ENCODE results near the gene PLA2G15. TPM values are rescaled to one million over a fixed set of nuclear protein-coding genes. Genes with fewer than 3 reads are reported as not detected.

PLA2G15 gene
- total and polyA plus RNA-seq, 2 of the 13 experiments (the other 11 are each of a cell fraction or from before 2014, with no cell fraction given), result 14.4 to 23.7 TPM

DNA sequence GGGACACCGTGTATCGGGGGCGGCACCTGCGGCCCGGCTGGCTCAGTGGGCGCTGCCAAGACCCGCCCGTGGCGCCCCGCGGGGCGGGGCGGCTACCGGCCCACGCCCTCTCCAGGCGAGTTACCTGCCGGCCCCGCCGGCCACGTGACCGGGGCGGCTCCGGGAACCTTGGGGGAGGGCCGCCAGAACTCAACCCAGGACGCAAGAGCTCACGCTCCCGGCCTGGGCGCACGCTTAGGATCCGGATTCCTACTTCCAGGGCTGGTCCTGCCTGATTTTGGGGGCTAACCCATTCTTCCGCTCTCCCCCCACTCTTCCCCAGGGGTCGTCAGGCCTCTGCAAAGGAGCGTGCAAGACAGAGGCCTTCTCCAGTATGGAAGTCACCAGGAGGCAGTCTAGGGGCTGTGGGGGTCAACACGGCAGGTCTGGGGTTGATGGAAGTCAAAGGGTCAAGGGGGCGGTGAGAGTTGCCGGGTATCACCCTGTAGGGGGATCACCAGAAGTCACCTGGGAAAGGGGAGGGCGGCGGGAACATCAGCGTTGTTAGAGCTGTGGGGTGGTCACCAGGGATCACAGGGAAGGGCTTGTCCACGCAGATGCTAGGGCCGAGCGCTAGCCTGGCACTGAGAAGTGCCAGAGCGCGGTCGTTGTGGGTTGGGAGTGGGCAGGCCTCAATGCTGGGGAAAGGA is 8.9 kb upstream of the PLA2G15 start (continued):
- TF ChIP-seq SP140L (CRISPR knock-in tag; IDR thresholded peaks at IDR 0.05; ENCODE audit: borderline replicate concordance) (no peak), PHF21A (CRISPR knock-in tag; IDR thresholded peaks at IDR 0.05) (peak; percentile 92), ZNF549 (CRISPR knock-in tag; IDR thresholded peaks at IDR 0.05) (no peak), SMC3 (IDR thresholded peaks at IDR 0.05; ENCODE audit: low read length) (no peak), DPF2 (CRISPR knock-in tag; IDR thresholded peaks at IDR 0.05; ENCODE audit: borderline replicate concordance, low read depth) (no peak), SCMH1 (CRISPR knock-in tag; IDR thresholded peaks at IDR 0.05; ENCODE audit: borderline replicate concordance) (no peak), FOXJ3 (CRISPR knock-in tag; IDR thresholded peaks at IDR 0.05; ENCODE audit: borderline replicate concordance) (no peak), ZBTB42 (CRISPR knock-in tag; IDR thresholded peaks at IDR 0.05) (no peak; the same call in 1 of the 2 replicates), ETV5 (CRISPR knock-in tag; IDR thresholded peaks at IDR 0.05; ENCODE audit: borderline replicate concordance) (no peak; the same call in none of the 2 replicates), ZNF782 (CRISPR knock-in tag; IDR thresholded peaks at IDR 0.05; ENCODE audit: borderline replicate concordance) (0 out of 2 replicates have a peak, but pooled peaks have one; percentile 67), ISL2 (CRISPR knock-in tag; IDR thresholded peaks at IDR 0.05) (no peak; the same call in 1 of the 2 replicates), ZNF557 (CRISPR knock-in tag; IDR thresholded peaks at IDR 0.05) (0 out of 2 replicates have a peak, but pooled peaks have one; percentile 26), ARHGAP35 (CRISPR knock-in tag; IDR thresholded peaks at IDR 0.05; ENCODE audit: borderline replicate concordance) (no peak), PHF5A (CRISPR knock-in tag; IDR thresholded peaks at IDR 0.05; ENCODE audit: low read depth, unreplicated experiment) (no peak), ZFY (CRISPR knock-in tag; IDR thresholded peaks at IDR 0.05) (peak; percentile 57; the same call in 1 of the 2 replicates)
- TF ChIP-seq, protein P1, sequence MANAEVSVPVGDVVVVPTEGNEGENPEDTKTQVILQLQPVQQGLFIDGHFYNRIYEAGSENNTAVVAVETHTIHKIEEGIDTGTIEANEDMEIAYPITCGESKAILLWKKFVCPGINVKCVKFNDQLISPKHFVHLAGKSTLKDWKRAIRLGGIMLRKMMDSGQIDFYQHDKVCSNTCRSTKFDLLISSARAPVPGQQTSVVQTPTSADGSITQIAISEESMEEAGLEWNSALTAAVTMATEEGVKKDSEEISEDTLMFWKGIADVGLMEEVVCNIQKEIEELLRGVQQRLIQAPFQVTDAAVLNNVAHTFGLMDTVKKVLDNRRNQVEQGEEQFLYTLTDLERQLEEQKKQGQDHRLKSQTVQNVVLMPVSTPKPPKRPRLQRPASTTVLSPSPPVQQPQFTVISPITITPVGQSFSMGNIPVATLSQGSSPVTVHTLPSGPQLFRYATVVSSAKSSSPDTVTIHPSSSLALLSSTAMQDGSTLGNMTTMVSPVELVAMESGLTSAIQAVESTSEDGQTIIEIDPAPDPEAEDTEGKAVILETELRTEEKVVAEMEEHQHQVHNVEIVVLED (CRISPR knock-in tag; IDR thresholded peaks at IDR 0.05; ENCODE audit: borderline replicate concordance), result peak; percentile 12; the same call in 1 of the 2 replicates
- TF ChIP-seq, protein P2, sequence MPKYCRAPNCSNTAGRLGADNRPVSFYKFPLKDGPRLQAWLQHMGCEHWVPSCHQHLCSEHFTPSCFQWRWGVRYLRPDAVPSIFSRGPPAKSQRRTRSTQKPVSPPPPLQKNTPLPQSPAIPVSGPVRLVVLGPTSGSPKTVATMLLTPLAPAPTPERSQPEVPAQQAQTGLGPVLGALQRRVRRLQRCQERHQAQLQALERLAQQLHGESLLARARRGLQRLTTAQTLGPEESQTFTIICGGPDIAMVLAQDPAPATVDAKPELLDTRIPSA (CRISPR knock-in tag; IDR thresholded peaks at IDR 0.05; ENCODE audit: borderline replicate concordance), result 0 out of 2 replicates have a peak, but pooled peaks have one; percentile 62
- TF ChIP-seq, protein P3, sequence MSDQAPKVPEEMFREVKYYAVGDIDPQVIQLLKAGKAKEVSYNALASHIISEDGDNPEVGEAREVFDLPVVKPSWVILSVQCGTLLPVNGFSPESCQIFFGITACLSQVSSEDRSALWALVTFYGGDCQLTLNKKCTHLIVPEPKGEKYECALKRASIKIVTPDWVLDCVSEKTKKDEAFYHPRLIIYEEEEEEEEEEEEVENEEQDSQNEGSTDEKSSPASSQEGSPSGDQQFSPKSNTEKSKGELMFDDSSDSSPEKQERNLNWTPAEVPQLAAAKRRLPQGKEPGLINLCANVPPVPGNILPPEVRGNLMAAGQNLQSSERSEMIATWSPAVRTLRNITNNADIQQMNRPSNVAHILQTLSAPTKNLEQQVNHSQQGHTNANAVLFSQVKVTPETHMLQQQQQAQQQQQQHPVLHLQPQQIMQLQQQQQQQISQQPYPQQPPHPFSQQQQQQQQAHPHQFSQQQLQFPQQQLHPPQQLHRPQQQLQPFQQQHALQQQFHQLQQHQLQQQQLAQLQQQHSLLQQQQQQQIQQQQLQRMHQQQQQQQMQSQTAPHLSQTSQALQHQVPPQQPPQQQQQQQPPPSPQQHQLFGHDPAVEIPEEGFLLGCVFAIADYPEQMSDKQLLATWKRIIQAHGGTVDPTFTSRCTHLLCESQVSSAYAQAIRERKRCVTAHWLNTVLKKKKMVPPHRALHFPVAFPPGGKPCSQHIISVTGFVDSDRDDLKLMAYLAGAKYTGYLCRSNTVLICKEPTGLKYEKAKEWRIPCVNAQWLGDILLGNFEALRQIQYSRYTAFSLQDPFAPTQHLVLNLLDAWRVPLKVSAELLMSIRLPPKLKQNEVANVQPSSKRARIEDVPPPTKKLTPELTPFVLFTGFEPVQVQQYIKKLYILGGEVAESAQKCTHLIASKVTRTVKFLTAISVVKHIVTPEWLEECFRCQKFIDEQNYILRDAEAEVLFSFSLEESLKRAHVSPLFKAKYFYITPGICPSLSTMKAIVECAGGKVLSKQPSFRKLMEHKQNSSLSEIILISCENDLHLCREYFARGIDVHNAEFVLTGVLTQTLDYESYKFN (CRISPR knock-in tag; conservative IDR thresholded peaks at IDR 0.05), result peak; percentile 43; the same call in 1 of the 2 replicates
- TF ChIP-seq, protein P4, sequence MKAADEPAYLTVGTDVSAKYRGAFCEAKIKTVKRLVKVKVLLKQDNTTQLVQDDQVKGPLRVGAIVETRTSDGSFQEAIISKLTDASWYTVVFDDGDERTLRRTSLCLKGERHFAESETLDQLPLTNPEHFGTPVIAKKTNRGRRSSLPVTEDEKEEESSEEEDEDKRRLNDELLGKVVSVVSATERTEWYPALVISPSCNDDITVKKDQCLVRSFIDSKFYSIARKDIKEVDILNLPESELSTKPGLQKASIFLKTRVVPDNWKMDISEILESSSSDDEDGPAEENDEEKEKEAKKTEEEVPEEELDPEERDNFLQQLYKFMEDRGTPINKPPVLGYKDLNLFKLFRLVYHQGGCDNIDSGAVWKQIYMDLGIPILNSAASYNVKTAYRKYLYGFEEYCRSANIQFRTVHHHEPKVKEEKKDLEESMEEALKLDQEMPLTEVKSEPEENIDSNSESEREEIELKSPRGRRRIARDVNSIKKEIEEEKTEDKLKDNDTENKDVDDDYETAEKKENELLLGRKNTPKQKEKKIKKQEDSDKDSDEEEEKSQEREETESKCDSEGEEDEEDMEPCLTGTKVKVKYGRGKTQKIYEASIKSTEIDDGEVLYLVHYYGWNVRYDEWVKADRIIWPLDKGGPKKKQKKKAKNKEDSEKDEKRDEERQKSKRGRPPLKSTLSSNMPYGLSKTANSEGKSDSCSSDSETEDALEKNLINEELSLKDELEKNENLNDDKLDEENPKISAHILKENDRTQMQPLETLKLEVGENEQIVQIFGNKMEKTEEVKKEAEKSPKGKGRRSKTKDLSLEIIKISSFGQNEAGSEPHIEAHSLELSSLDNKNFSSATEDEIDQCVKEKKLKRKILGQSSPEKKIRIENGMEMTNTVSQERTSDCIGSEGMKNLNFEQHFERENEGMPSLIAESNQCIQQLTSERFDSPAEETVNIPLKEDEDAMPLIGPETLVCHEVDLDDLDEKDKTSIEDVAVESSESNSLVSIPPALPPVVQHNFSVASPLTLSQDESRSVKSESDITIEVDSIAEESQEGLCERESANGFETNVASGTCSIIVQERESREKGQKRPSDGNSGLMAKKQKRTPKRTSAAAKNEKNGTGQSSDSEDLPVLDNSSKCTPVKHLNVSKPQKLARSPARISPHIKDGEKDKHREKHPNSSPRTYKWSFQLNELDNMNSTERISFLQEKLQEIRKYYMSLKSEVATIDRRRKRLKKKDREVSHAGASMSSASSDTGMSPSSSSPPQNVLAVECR (CRISPR knock-in tag; IDR thresholded peaks at IDR 0.05; ENCODE audit: borderline replicate concordance), result 0 out of 2 replicates have a peak, but pooled peaks have one; percentile 14

All from HepG2 (cell line).